ENCODE measurements around the gene NHSL2.
A peak's percentile ranks its signal among the peaks of the same experiment; 100 is the strongest.

NHSL2 gene

DNA sequence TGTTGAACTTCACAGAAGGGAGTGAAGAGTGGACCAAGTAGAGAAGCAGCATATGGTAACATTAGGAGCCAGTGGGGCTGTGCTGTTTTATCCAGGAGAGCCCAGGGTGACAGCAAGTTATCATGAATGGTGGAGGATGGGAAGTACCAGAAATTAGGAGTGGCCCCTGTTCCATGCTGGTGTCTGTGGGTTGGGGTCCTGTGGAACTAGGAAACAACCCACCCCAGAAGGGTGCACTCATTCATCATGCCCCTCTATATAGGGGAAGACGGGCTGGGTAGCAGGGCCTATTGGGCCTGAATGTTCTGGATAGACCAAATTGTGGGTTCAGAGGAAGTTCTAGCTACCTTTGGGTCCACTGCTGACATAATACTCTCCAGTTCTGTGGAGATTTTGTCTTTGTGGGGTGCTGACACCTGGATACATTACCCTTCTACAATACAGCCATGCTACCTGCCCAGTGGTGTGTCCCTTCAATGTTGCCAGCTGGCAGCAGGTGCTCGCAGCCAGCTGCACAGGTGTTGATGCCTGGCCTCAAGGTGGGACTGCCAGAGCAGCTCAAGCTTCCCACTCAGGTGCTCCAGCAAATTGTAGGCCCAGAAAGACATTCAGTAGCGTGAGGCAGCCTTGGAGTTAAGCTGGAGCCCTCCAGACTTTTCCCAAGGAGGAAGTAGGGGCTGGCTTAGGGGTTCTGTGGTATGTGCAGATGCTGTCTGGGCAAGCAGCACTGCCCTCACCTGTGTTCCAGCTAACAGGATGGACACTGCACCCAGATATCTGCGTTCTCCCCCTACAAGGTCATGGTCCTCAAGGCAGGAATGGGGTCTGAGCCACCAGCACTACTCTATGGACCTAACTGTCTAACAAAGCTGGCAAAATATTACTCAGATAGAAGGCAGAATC is 106.5 kb downstream of the NHSL2 start:
- TF ChIP-seq, protein P1, sequence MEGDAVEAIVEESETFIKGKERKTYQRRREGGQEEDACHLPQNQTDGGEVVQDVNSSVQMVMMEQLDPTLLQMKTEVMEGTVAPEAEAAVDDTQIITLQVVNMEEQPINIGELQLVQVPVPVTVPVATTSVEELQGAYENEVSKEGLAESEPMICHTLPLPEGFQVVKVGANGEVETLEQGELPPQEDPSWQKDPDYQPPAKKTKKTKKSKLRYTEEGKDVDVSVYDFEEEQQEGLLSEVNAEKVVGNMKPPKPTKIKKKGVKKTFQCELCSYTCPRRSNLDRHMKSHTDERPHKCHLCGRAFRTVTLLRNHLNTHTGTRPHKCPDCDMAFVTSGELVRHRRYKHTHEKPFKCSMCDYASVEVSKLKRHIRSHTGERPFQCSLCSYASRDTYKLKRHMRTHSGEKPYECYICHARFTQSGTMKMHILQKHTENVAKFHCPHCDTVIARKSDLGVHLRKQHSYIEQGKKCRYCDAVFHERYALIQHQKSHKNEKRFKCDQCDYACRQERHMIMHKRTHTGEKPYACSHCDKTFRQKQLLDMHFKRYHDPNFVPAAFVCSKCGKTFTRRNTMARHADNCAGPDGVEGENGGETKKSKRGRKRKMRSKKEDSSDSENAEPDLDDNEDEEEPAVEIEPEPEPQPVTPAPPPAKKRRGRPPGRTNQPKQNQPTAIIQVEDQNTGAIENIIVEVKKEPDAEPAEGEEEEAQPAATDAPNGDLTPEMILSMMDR (IDR thresholded peaks at IDR 0.05; ENCODE audit: insufficient read depth, missing control alignments) = no peak
- FAIRE-seq = no peak
- DNase-seq (ENCODE audit: insufficient read length, low spot score) = no peak

GRCh38 chrX:72018277-72019112 is 107.8 kb downstream of the NHSL2 start:
- FAIRE-seq (no peak), DNase-seq (ENCODE audit: insufficient read length, low spot score) (no peak)
- TF ChIP-seq, protein P1 (IDR thresholded peaks at IDR 0.05; ENCODE audit: insufficient read depth, missing control alignments) = peak; percentile 48

- DNase-seq (ENCODE audit: insufficient read length, low spot score) = no peak
- FAIRE-seq = peak; percentile 67
- TF ChIP-seq, protein P1 (IDR thresholded peaks at IDR 0.05; ENCODE audit: insufficient read depth, missing control alignments) = no peak
Observed at GRCh38 chrX:72019487-72019886, 108.8 kb downstream of the NHSL2 start.

DNA sequence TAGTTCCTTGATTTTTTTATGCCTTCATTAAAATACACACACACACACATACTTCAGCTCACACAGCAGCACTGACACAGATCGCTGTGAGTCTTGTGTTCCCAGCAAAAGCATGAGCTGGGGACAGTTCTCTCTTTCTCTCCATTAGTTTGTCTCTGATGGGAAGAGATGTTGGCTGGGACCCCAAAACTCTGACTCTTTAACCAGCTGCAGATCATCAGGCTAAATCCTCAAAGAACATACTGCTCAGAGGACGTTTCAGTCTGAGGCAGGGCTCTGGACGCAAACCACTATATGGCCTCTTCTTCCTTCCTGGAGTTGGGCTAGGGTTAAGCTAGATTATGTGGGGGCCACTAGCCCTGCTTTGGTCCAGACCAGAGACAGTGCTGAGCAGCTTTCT is 109.6 kb downstream of the NHSL2 start:
- FAIRE-seq (no peak), DNase-seq (ENCODE audit: insufficient read length, low spot score) (no peak)
- TF ChIP-seq, protein P1 (IDR thresholded peaks at IDR 0.05; ENCODE audit: insufficient read depth, missing control alignments) = no peak

DNA sequence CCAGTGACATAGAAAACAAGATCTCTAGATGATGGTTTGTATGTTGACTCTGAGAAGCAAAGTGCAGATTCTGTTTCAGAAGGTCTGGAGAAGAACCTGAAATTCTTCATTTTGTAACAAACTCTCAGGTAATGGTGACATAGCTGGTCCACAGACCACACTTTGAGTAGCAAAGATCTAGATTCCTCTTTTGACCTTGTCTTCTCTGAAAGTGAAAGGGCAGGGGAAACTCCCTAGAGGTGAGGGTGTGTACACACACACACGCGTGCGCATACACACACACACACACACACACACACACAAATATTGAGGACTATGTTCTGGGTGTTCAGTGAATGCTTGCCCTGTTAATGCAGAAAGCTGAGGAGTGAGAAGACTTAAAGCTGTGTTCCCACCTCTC is 110.1 kb downstream of the NHSL2 start:
- FAIRE-seq (no peak), DNase-seq (ENCODE audit: insufficient read length, low spot score) (no peak)
- TF ChIP-seq, protein P1 (IDR thresholded peaks at IDR 0.05; ENCODE audit: insufficient read depth, missing control alignments) = no peak

DNA sequence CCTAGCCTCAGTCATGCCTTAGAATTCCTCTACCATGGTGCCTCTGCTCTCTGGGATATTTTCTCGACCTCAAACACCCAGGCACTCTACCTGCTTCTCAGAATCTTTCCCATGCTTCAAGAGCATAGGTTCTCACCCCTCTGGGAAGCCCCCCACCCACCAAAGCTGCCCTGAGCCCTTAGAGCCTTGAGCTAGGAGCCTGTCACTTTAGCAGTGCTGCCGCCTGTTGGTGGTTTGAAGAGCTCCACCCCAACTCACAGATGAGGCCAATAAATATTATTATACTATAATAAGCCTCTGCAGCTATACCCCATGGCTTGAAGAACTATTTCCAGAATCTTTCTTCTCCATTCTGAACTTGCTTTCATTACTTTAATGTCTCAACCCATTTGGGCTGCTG is 111.3 kb downstream of the NHSL2 start:
- FAIRE-seq = no peak
- no peak for DNase-seq (ENCODE audit: insufficient read length, low spot score)
- TF ChIP-seq, protein P1 (IDR thresholded peaks at IDR 0.05; ENCODE audit: insufficient read depth, missing control alignments) = peak; percentile 24
